Measurements from ENCODE around the gene GLUD2. TPM values are rescaled to one million over a fixed set of nuclear protein-coding genes. Genes with fewer than 3 reads are reported as not detected.
"Not testable (repeated sequence)": the region's sequence is repeated elsewhere in the genome, so short reads cannot be mapped to it uniquely, and the experiment has no call there.

Gene GLUD2
- 1 to 10 TPM in 7 of 9 donors, under 1 TPM in 2; 0.37 to 2.1 (median 1.3) TPM for total RNA-seq
- under 1 TPM; 0.42 to 0.72 TPM for polyA plus RNA-seq
- long read RNA-seq, donor 1, partial matches to known transcripts: 0 of 2 reads
- long read RNA-seq, donor 1, other reads (novel, unspliced or antisense): 0 of 2 reads
- long read RNA-seq, donor 2: 0 reads
- long read RNA-seq, donor 3, partial matches to known transcripts: 0 of 1 reads
- long read RNA-seq, donor 3, other reads (novel, unspliced or antisense): 0 of 1 reads

GRCh38 chrX:121047441-121048419 is at the start of gene GLUD2:
GLUD2 (plus strand) TSS chrX:121047610; CDS start chrX:121047685, 75 bp downstream.
- H3K4me1 ChIP-seq; intact Hi-C loops (cut with DNase I); H3K27me3 ChIP-seq; H3K9me3 ChIP-seq; H3K36me3 ChIP-seq: not testable (repeated sequence)
- Histone ChIP-seq H3K4me3 (peak within 1 kb of the TSS; percentile 10 to 60 (median 42)), H3K27ac (peak within 1 kb of the TSS in 1 of 12 donors; percentile 24)
- ATAC-seq: peak in 3 of 4 donors; percentile 75 to 84 (median 76)
- 11 to 56% (median 27%) methylated on average over 76 to 82 of the region's 82 CpGs for WGBS, 4 donors
- peak; percentile 36 to 69 (median 54) for DNase-seq
- TF ChIP-seq CTCF (IDR thresholded peaks at IDR 0.05): peak in 11 of 12 donors; percentile 19 to 55 (median 35)

DNA sequence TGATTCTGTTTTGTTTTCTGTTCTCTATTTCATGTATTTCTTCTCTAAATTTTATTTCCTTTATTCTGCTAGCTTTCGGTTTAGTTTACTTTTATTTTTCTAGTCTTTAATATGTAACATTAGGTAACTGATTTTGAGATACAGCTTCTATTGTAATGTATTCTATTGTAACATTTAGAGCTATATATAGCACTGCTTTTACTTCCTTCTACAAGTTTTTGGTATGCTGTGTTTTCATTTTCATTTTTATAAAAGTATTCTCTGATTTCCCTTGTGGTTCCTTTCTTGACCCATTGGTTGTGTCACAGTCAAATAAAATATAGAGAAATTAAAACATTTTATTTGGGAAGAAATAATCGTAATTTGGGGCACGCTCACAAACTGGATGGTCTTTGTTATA is 48.0 kb upstream of the GLUD2 start:
- intact Hi-C loops (cut with DNase I): no loop called here
- TF ChIP-seq POLR2A (IDR thresholded peaks at IDR 0.05) (no peak), CTCF (IDR thresholded peaks at IDR 0.05) (no peak)

GRCh38 chrX:121000589-121000988 is 46.8 kb upstream of the GLUD2 start:
- TF ChIP-seq CTCF (IDR thresholded peaks at IDR 0.05): peak in 3 of 12 donors; percentile 6 to 20 (median 9)
- TF ChIP-seq POLR2A (IDR thresholded peaks at IDR 0.05): no peak
- ATAC-seq (no peak), DNase-seq (no peak)
- WGBS, 4 donors: 57 to 62% (median 61%) methylated on average over 4 of the region's 4 CpGs
- no peaks in the 10 kb centered on the region for H3K4me1 ChIP-seq
- H3K36me3 ChIP-seq: no peaks in the 10 kb centered on the region
- intact Hi-C loops (cut with DNase I): no loop called here
- no peaks in the 10 kb centered on the region for H3K27me3 ChIP-seq
- no peaks in the 10 kb centered on the region for H3K9me3 ChIP-seq
- H3K27ac ChIP-seq: no peak overlapping the region
- H3K4me3 ChIP-seq: no peak overlapping the region

More for the DNA sequence above, 48.0 kb upstream of the GLUD2 start:
- H3K9me3 ChIP-seq: no peaks in the 10 kb centered on the region
- H3K4me3 ChIP-seq: no peak overlapping the region
- H3K27ac ChIP-seq: no peak overlapping the region
- no peaks in the 10 kb centered on the region for H3K4me1 ChIP-seq
- WGBS, 4 donors: 73 to 82% (median 80%) methylated on average over 3 of the region's 3 CpGs
- H3K27me3 ChIP-seq: no peaks in the 10 kb centered on the region
- ATAC-seq: no peak
- no peak for DNase-seq
- no peaks in the 10 kb centered on the region for H3K36me3 ChIP-seq

DNA sequence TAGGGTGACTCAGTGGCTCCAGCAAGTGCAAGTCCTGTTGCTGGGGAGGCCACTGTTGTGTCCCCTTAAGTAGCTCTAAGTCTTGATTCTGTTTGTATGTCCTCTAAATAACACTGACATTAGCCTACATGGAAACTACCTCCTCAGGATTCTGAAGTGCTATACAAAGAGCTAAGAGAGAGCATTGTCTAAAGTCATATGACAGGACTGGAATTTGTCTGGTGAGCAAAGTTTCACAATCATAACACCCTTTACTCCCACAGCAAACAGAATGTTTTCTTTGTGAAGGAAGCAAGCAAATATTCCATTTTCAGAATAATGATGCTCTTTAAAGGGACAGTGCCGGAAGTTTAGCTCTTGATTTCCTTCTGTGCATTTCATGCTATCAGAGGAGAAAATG is 38.5 kb upstream of the GLUD2 start:
- H3K27me3 ChIP-seq: no peaks in the 10 kb centered on the region
- no peak overlapping the region for H3K4me3 ChIP-seq
- TF ChIP-seq POLR2A (IDR thresholded peaks at IDR 0.05) (no peak), CTCF (IDR thresholded peaks at IDR 0.05) (no peak)
- DNase-seq (no peak), ATAC-seq (peak in 2 of 4 donors; percentile 29 to 53)
- H3K4me1 ChIP-seq: peaks cover 0 to 17% (median 0%) of the 10 kb centered on the region in 12 donors
- intact Hi-C loops (cut with DNase I): no loop called here
- no peaks in the 10 kb centered on the region for H3K36me3 ChIP-seq
- H3K9me3 ChIP-seq: peaks cover 0 to 2% (median 0%) of the 10 kb centered on the region in 12 donors
- no peak overlapping the region for H3K27ac ChIP-seq
- 43 to 79% (median 72%) methylated on average over 1 of the region's 1 CpG for WGBS, 4 donors
